Vagina (tissue), 2 donors: ENCODE results near the gene CCDC158.

Experiments
- POLR2A ChIP-seq, 2 donors: fragments of 450-650 bp; IDR thresholded peaks; one replicate each; pipeline ENCODE4 v1.6.1; 2017; ENCODE audit warnings: antibody characterized with exemption in 2 of 2, mild to moderate bottlenecking in 2 of 2, moderate library complexity in 2 of 2
- POLR2AphosphoS5 ChIP-seq, 2 donors: sonication (generic); formaldehyde crosslinking; IDR thresholded peaks; one replicate each; pipeline ENCODE4 v1.9.0; 2017; ENCODE audit warnings: antibody characterized with exemption in 2 of 2, mild to moderate bottlenecking in 2 of 2, low read depth in 1 of 2; ENCODE audit not compliant: insufficient read depth in 1 of 2
- TF ChIP-seq, protein P1 (sequence below), 3 experiments: fragments of 450-650 bp in 2 of 3; fragments of 200-600 bp in 1 of 3; sonication (generic) in 1 of 3; IDR thresholded peaks; one replicate each; pipeline ENCODE4 v1.5.1; 2017 to 2019; ENCODE audit warnings: antibody characterized with exemption in 3 of 3, mild to moderate bottlenecking in 2 of 3, moderate library complexity in 2 of 3

DNA sequence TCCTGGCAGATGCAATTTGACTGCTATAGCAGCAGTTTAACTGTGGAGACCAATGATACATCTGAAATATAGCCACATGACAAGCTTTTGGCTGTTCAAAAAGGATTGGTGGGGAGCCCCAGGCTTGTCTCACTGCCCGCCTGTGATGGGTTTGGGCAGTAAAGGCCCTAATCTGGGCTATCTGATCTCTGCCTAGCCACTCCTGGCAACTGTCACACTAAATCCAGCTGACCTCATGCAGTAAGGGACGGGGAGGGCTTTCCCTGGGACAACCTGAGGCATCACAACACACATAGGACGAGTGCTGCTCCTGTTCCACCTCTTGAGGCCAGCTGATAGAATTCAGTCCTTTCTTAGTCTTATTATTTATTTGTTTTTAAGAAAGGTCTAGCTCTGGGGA lies 56.2 kb downstream of the CCDC158 start:
- TF ChIP-seq, protein P1, sequence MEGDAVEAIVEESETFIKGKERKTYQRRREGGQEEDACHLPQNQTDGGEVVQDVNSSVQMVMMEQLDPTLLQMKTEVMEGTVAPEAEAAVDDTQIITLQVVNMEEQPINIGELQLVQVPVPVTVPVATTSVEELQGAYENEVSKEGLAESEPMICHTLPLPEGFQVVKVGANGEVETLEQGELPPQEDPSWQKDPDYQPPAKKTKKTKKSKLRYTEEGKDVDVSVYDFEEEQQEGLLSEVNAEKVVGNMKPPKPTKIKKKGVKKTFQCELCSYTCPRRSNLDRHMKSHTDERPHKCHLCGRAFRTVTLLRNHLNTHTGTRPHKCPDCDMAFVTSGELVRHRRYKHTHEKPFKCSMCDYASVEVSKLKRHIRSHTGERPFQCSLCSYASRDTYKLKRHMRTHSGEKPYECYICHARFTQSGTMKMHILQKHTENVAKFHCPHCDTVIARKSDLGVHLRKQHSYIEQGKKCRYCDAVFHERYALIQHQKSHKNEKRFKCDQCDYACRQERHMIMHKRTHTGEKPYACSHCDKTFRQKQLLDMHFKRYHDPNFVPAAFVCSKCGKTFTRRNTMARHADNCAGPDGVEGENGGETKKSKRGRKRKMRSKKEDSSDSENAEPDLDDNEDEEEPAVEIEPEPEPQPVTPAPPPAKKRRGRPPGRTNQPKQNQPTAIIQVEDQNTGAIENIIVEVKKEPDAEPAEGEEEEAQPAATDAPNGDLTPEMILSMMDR (IDR thresholded peaks at IDR 0.05) = no peak
- no peak for TF ChIP-seq POLR2AphosphoS5 (IDR thresholded peaks at IDR 0.05; ENCODE audit: insufficient read depth in 1 of 2, low read depth in 1 of 2)
- TF ChIP-seq POLR2A (IDR thresholded peaks at IDR 0.05) = no peak
